EH (cell line): ENCODE data around the gene CMTM1.
"Not testable (repeated sequence)": the region's sequence is repeated elsewhere in the genome, so short reads cannot be mapped to it uniquely, and the experiment has no call there.

Experiments
- DNase-seq: peaks from one replicate; pipeline ENCODE4 v3.0.0-alpha.2; 2015; ENCODE audit warnings: low read depth

CMTM1 gene

DNA sequence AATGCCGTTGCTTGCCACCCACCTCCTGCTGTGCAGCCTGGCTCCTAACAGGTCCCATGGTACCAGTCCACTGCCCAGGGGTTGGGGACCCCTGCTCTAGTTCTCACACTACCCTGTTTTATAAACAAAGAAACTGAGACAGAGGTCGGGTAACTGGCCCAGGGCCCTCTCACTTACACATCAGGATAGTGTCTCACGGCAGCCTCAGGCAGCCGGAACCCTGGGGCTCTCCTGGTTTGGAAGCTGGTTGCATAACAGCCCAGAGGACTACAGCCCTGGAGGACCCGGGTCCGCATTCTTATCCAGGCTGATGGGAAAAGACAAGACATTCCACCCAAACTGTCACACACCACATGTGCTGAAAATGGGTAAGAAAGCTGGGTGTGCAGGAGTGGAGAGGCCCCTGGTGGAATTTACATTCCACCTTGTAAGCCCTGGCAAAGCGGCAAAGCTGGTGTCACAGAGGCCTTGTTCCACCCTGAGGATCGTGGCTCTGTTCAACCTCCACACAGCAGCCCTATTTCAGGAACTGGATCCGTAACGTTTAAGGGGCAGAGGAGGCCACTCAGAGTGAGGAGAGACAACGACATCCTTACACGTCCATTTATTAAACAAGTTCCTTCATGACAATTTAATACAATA is 48.0 kb downstream of the CMTM1 start:
- peak; percentile 16 for DNase-seq

DNA sequence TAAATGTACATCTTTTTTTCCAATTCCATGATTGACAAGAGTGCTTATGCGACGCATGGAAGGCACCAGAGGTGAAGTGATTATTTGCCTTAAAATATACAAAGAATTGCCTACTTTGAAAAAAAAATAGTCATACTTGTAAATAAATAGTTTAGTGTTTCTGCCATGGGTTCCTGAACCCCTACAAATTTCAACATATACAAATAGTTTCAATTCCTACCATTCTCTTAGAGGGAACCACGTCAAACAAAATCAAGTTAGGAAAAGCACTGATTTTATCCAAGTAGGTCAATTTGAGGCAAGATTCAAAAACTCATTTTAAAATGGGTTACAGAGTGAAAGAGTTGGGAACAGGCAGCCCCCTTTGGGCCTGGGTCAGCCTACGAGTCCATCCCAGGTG is 49.9 kb downstream of the CMTM1 start:
- no peak for DNase-seq

DNA sequence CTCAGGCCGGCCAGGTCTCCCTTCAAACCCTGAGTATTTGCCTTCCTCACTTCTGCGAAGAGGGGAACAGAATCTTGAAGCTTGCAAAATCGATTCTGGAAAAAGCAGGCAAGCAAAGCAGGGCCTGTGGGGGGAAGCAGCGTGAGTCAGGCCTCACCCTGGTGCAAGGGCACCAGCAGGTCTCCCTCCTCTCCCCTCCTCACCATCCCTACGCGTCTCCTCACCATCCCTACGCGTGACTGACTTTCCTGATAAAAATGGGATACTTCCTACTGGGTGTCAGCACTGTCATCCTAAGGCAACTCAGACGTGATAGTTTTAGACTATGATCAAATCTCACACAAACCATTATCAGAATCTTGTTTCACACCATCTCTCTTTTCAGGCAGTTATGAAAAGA is 50.4 kb downstream of the CMTM1 start:
- no peak for DNase-seq

DNA sequence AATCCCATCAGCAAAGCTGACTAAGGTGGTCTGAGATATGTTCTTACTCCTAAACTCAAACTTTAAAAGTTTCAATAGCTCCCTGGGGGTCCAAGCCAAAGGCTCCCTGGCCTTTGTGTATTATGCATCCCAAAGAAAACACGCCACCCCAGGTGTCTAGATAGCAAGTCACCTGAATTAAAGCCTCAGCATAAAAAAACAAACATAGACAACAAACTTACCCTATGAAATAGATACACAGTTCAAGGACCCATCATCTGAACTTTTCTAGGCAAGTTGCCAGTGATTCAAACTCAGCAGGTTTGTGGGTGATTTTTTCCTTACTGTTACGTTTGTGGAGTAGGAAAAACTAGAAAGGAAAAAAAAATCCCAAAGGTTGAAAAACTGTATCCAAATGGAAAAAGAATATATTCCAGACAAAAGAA is 50.8 kb downstream of the CMTM1 start:
- no peak for DNase-seq

DNA sequence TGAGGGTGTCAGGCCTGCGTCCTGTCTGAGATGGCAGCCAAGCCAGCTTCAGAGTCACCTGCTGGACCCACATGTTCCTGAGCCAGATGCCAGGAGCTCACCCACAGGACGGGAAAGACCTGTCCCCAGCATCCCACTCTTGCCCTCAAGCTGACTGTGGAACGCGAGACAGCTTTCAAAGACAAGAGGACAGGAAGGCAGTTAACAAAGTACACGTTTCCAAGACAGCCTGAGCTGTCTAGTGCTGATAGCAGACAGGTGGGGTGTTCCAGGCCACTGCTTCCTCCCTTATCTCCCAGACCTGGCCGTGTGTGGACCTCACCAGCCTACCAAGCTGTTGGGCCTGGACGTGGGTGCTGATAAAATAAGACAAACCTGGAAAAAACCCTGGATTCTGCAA is 51.5 kb downstream of the CMTM1 start:
- no peak for DNase-seq

DNA sequence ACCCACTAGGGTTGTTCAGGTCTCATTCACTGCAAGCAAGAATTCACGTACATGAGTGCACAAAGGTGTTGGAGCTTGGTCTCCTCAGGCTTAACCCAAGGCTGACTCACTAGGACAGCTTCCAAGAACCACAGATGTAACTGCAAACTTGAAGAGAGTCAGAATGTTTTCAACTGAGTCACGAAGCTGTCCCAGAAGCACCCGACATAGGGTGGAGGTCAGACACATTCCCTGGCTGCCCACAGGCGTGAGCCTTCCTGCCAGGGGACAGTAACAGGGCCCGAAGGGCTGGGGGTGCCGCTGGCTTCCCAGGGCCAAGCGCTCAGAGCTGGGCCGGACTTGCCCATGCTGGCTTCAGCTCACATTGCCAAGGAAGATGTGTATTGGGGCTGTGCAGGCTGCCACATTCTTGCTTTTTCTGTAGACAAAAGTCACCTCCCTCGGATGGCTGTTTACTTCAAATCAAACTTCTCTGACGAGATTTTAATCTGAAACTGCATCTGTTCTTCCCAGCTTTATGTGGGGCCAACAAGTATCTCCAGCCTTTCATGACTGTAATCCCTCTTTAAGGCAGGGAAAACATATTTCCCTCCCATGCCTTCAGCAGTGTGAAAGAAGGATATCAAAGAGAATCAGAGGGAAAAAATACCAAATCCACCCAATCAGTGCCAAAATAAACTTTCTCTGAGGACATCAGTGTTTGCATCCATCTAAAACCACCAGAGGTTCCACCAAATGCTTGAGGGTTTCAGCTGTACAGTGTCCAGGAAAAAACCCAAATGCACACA is 52.5 kb downstream of the CMTM1 start:
- DNase-seq = peak; percentile 99

DNA sequence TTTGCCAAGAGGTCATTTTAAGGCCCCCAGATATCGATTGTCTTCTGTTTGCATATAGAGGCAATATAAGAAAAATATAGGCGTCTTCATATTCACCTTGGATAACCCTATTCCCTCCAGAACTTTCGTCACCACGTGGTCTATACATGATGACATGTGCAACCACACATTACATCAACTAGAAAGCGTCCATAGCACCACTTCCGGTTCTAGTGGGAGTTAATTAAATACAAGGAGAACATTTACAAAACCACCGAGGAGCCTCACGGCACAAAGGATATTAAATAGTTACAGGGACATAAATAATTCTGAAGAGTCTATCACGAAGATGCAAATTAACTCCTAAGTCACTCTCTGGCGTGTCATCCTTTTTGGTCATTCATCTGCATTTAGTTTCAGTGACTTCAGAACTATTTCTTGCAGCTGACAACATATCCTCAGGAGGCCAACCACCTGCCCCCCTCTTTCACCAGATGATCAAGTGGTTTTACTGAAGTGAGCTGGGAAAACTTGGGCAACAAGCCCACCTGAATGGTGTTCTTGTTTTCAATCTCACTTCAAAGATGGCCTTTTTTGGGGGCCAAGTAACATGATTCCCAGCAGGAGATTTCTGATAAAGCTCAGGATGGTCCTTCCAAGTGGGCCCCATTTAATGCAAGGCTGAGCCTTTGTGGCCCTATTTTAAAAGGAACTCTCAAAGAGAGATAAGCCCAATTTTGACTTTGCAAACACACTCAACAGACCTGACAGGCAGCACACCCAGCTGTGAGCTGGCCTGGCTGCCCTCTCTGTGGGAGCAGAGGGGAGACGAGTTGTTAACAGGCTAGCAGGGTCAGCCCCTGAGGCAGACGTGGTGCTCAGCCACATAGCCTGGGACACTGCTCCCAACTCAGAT is 53.5 kb downstream of the CMTM1 start:
- DNase-seq = peak; percentile 88

DNA sequence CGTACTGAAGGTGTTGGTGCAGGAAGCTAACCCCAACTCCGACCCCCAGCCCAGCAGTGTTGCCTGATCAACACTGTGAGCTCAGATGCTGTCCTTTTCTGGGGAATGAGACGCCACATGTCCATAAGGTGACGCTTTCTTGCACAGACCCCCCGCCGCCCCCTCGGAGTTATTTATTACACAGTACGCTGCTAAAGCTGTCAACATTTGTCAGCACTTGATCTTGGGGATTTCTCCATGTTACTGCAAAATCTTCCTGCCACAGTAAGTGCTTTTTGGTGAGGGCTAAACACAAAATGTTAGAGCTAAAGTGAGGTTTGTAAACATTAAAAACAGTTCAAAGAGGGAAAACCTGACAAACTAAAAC is 54.2 kb downstream of the CMTM1 start:
- DNase-seq = no peak

DNA sequence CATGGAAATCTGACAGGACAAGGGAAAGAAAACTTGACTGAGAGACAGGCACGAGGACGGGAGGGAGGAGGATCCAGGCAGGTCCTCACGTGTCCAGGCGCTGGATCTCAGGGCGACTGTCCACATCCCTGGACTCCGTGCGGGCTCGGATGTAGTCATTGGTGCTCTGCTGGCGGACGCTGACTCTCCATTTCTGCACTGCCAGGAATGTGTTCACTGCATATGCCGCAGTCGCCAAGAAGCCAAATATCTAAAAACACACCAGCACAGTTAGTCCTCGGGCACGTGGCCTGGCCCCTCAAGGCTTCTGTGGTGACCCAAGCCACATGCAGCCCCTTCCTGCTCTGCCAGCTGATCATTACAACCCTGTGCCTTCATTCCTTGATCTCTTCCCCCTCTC is 55.7 kb downstream of the CMTM1 start:
- no peak for DNase-seq

DNA sequence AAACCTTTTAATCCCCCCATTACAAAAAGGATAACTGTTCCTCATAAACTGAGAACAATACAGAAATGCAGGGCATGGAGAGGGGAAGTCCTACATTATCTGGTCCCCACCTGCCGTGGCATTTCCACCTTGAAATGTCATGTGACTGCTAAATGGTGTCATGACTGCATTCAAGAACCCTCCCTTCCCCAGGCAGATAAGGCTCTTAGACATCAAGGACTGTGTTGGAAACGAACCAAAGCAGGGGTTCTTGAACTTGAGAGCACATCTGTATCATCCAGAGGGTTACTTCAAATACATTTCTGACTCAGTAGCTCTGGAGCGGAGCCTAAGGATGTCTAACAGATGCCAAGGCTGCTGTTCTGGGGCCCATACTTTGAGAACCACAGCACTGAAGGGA is 56.6 kb downstream of the CMTM1 start:
- no peak for DNase-seq

DNA sequence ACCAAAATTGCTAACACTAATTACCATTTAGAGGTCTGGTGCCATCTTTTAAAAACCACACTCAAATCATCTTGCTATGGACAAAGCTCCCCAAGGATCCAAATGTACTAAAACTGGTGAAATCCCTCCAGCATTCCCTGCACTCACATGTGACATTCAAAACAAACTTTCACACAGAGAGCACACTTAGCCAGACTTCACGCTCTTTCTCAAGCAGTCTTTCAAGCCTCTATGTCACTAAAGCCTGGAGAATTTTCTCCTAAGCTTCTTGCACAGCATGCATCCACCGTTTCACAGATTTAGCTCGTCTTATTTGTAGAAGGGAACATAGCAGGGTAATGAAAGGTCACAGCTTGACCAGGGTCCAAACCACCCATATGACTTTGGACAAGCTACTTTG is 57.5 kb downstream of the CMTM1 start:
- DNase-seq = no peak

DNA sequence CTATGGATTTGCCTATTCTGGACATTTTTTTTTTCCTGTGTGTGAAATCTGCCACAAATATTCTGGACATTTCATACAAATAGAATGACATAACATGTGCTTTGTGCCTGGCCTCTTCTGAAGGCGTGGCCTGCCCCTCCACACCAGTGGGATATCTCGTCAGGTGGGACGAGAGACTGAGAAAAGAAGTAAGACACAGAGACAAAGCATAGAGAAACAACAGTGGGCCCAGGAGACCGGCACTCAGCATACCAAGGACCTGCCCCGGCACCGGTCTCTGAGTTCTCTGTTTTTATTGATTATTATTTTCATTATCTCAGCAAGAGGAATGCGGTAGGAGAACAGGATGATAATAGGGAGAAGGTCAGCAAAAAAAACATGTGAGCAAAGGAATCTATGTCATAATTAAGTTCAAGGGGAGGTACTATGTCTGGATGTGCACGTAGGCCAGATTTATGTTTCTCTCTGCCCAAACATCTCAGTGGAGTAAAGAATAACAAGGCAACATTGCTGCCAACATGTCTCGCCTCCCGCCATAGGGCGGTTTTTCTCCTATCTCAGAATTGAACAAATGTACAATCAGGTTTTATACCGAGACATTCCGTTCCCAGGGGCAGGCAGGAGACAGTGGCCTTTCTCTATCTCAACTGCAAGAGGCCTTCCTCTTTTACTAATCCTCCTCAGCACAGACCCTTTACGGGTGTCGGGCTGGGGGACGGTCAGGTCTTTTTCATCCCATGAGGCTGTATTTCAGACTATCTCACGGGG is 61.6 kb downstream of the CMTM1 start:
- not testable (repeated sequence) for DNase-seq
